Right ventricle myocardium superior (tissue), 1 donor: ENCODE data around the gene RBM4. TPM values are rescaled to one million over a fixed set of nuclear protein-coding genes. Genes with fewer than 3 reads are reported as not detected.

Source experiments
- ATAC-seq: fragments of 200-7000 bp; cut with Tn5 transposase; one replicate; pipeline ENCODE4 v1.9.1; 2020; ENCODE audit warnings: mild to moderate bottlenecking; ENCODE audit not compliant: poor library complexity
- DNase-seq: peaks from one replicate; pipeline ENCODE4 v3.0.0-alpha.2; 2020
- intact Hi-C: fragments of 100-400 bp; cut with DNase I; formaldehyde crosslinking; loops from one replicate; pipeline ENCODE4 v1.11.2; 2022
- total RNA-seq: library from RNA; stranded (reverse); fragmentation: NEBNext Ultra II Directional; extraction: Animal tissue kit (Norgen Biotek cat#: 25700); gene quantifications from one replicate; pipeline ENCODE4 v1.2.1, GENCODE V29; 2021
- donor health status: DM: no; HTN: yes; CAD: no; lungs with severe emphysema.

RBM4 gene
- total RNA-seq, 1 donor from 2014 or later: 73.4 TPM

DNA sequence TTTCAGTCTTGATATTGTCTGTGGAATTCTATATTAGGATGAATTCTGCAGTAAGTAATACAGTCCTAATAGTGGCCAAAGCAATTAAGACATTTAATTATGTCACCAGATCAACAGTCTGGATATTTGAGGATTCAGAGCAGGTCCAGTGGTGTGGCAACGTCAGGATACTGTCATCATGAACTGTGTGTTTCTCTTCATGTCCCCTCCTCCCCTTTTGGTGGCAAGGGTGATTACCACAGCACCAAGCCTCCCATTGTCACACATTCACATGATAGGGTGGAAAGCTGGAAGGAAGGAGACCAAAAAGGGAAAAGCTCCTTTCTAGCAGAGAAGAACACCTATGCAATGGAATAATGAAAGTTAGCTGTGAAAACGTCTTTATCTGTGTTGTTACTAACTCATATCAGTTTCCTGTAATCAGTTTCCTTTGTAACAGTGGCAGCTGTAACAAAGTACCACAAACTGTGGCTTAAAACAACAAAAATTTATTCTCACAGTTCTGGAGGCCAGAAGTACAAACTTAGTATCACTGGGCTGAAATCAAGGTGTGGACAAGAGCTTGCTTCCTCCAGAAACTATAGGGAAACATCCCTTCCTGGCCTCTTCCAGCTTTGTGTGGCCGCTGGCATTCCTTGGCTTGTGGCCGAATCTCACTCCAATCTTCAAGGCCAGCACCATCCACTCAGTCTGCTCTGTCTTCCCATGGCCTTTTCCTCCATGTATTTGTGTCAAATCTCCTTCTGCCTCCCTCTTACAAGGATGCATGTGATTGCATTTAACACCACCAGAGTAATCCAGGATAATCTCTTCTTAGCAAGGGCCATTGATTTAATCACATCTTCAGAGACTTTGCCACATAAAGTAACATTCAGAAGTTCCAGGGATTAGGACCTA lies 28.5 kb upstream of the RBM4 start:
- intact Hi-C loops: no loop called here
- ATAC-seq: no peak
- no peak for DNase-seq

DNA sequence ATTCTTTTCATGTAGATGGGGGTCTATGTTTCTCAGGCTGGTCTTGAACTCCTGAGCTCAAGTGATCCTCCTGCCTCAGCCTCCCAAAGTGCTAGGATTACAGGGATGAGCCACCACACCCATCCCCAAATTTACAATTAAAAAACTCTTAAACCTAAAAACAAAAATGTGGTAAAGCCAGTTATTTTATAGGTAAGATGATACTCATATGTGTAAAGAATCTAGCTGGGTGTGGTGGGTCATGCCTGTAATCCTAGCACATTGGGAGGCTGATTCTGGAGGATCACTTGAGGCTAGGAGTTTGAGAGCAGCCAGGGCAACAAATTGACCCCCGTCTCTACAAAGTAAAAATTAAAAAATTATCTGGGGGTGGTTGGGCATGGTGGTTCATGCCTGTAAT lies 26.0 kb upstream of the RBM4 start:
- DNase-seq (no peak), ATAC-seq (no peak)
- intact Hi-C loops: no loop called here

DNA sequence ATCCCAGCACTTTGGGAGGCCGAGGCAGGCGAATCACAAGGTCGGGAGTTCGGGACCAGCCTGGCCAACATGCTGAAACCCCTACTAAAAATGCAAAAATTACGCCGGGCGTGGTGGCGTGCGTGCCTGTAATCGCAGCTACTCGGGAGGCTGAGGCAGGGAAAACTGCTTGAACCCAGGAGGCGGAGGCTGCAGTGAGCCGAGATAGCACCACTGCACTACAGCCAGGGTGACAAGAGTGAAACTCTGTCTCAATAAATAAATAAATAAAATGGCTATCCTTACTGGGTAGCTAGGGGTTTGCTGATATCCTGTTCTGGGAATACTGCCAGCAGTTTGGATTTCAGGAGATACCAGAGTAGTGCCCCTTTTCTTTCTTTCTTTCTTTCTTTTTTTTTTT lies 24.4 kb upstream of the RBM4 start:
- ATAC-seq: no peak

DNA sequence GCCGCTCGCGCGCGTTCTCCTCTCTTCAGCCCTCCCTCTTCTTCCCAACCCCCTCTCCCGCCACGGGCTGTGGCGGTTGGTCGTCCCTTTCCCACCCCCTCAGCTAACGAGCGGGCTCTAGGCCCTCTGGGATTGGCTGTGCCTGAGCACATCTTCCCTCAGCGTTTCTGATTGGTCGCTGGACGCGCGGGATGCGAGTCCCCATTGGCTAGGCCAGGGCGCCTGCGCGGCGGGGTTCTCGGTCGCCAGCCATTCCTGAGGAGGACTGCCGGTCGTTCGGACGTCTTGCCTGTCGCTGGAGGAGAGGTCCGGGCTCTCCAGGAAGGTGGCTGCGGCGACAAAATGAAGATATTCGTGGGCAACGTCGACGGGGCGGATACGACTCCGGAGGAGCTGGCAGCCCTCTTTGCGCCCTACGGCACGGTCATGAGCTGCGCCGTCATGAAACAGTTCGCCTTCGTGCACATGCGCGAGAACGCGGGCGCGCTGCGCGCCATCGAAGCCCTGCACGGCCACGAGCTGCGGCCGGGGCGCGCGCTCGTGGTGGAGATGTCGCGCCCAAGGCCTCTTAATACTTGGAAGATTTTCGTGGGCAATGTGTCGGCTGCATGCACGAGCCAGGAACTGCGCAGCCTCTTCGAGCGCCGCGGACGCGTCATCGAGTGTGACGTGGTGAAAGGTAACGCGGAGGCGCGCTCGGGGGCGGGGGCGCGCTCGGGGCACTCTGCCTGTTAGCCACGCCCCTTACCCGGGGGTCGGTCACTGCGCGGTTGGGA lies 21.9 kb upstream of the RBM4 start, which contains the start of gene RBM14:
TSS of gene RBM14 (plus strand) at position 252 of the 776 bp plus-strand sequence. CDS start at position 343, 91 bp downstream.
- peak; percentile 94 for ATAC-seq
- intact Hi-C loops: loop anchor here (2.0 kb wide), 1 partner anchor 24 kb away; the partner anchor contains the start of genes CCDC87 and CCS

More for the DNA sequence above, 24.4 kb upstream of the RBM4 start:
- DNase-seq: no peak
- intact Hi-C loops: no loop called here

DNA sequence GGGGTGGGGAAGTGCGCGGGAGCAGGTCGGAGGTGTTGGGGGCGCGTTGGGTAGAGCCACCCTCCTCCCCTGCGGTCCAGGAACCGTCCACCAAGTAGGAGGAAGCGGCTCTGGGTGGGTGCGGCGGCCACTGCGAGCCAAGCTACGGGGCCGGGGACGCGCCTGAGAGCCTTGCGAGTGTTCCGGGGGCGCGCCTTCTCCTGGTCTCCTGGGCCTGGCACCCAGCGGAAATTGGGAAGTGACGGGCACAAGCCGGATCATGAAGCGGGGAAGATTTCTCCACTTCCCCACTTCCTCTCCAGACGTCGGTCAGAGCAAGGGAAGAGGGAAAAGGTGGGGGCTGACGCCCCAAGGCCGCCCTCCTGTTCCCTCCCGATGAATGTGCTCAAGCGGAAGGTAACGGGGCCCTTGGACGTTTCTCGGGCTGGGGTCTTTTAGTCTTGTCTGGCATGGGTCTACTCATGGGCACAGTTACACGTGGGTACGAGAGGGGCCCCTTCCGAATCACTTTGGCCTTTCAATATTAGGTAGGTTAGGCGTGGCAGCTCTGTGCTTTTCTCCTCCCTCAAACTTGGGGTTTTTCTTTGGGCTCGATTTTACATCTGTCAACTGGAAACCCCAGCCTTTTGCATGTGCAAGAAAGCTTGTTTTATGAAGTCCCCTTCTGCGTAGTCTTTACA lies 21.2 kb upstream of the RBM4 start:
- peak; percentile 42 for ATAC-seq
- intact Hi-C loops: loop anchor here (2.0 kb wide), 1 partner anchor 24 kb away; the partner anchor contains the start of genes CCDC87 and CCS
- peak; percentile 89 for DNase-seq

More for the DNA sequence above, 21.9 kb upstream of the RBM4 start, which contains the start of gene RBM14:
- peak; percentile 99 for DNase-seq

DNA sequence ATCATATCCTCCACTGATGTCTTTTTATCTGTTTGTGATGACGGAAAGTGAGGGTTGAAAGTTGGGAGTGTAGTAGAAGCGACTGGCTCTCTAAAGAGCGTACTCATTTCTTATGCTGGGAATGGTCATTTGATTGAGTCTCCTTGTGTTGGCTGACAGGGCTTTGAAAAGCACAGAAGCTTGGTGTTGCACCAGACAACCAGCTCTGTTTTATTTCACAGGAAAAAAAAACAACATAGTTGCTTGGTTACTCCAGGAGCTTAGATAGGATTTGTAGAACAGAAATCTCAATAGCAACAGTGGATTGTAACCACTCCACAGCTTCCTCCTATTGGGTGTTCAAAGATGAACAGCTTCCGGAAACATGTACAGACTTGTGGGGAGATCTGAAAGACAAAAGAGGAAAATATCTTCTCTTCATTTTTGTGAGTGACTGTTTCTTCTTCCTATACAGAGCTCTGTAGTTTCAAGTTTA lies 19.4 kb upstream of the RBM4 start:
- intact Hi-C loops: no loop called here
- DNase-seq: no peak
- peak; percentile 15 for ATAC-seq

DNA sequence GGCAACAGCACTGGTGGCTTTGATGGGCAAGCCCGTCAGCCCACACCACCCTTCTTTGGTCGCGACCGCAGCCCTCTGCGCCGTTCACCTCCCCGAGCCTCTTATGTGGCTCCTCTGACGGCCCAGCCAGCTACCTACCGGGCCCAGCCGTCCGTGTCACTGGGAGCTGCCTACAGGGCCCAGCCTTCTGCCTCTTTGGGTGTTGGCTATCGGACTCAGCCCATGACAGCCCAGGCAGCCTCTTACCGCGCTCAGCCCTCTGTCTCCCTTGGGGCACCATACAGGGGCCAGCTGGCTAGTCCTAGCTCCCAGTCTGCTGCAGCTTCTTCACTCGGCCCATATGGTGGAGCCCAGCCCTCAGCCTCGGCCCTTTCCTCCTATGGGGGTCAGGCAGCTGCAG lies 14.1 kb upstream of the RBM4 start:
- intact Hi-C loops: no loop called here
- DNase-seq: no peak
- ATAC-seq: peak; percentile 4

DNA sequence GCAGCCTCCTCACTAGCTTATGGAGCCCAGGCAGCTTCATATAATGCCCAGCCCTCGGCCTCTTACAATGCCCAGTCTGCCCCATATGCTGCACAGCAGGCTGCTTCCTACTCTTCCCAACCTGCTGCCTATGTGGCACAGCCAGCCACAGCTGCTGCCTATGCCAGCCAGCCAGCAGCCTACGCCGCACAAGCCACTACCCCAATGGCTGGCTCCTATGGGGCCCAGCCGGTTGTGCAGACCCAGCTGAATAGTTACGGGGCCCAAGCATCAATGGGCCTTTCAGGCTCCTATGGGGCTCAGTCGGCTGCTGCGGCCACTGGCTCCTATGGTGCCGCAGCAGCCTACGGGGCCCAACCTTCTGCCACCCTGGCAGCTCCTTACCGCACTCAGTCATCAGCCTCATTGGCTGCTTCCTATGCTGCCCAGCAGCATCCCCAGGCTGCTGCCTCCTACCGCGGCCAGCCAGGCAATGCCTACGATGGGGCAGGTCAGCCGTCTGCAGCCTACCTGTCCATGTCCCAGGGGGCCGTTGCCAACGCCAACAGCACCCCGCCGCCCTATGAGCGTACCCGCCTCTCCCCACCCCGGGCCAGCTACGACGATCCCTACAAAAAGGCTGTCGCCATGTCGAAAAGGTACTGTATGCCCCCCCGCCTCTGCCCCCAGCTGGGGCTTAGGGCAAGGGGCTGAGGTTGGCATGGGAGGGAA lies 13.3 kb upstream of the RBM4 start:
- DNase-seq (no peak), ATAC-seq (no peak)
- intact Hi-C loops: no loop called here

DNA sequence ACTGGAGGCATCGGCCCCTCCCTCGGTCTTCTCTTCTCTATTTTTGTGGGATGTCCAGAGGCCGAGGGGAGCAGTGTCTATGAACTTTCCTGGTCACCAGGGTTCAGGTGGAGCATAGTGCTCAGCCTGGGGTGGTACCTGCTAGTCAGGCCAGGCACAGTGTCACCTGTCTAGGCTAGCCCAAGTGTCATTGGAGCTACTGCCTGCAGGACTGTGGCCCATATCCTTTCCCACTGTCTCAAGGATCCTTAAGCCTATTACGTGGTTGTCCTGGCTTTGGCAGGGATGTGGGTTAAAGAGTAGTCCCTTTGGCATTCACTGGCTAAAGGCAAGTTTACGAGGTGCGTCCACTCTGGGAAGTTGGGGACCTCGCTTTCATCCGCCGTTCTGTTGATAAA lies 12.8 kb upstream of the RBM4 start:
- intact Hi-C loops: no loop called here
- ATAC-seq (no peak), DNase-seq (no peak)

DNA sequence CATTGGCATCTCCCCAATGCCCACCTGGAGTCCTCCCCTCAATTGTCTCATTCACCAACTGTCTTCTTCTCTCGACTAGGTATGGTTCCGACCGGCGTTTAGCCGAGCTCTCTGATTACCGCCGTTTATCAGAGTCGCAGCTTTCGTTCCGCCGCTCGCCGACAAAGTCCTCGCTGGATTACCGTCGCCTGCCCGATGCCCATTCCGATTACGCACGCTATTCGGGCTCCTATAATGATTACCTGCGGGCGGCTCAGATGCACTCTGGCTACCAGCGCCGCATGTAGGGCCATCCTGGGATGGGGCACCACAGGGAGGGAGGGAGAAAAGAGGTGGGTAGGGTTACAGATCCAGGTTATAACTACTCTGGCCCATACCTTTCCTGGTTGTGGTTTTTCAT lies 12.1 kb upstream of the RBM4 start:
- intact Hi-C loops: no loop called here
- DNase-seq: no peak

DNA sequence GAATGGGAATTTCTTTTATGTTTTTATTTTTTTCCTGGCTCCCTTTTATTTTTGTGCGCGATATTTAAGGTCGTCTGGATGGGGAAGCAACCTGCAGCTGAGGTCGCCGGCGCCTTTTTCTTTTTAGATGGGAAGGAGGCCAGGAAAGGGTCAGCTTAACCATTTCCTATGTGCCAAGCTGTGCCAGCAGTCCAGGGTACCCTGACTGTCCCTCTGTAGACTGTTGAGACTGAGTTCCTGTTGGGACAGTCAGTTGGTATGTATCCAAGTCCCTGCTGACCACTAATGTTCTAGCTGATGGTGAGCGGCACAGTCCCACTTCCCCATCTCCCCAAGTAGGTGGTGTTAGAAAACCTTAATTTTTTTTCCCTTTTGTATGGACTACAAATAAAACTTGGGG lies 11.6 kb upstream of the RBM4 start:
- intact Hi-C loops: no loop called here
- peak; percentile 7 for ATAC-seq
- DNase-seq: no peak

More for the DNA sequence above, 12.1 kb upstream of the RBM4 start:
- no peak for ATAC-seq

DNA sequence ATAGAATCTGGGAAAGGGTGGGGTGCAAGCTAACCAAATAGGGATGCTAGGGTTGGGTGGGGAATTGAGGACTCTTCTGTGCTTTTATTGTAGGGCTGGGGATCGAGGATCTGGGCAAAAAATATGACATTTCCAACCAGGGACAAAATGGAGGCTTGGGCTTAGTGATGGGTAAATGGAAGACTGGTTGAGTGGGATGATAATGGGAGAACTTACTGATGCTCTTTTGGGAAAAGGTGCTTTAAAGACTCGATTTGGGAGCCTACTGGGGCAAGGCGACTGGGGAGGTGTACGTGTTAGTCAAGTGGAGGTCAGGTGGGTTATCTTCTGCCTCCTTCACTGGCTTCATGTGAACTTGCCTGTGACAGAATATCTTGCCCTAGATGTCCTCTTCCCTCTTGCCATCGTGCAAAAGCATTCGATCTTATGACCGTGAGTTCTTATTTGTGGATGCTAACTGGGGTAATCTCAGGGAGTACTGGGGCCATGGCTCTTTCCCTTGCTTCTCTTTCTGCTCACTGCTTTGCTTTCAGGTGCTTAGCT lies 10.4 kb upstream of the RBM4 start:
- intact Hi-C loops: no loop called here
- ATAC-seq: no peak
- DNase-seq: no peak

DNA sequence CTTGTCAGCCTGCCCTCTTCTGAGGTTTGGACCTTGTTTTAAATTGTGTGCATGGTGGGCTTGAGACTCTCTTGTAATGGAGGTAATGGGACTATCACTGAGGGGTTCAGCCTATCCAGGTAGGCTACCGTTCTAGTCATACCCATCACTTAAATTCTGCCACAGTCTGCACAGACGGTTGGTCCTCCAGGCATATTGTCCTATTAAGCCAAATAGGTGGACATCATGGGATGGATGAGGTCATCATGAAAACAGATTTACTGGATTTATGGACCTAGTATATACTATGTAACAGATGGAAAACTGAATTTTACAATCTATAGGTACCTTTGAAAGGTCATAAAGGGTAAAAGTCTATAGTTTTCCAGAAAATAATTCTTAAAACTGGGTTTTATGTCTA lies 9.1 kb upstream of the RBM4 start:
- ATAC-seq: no peak
- intact Hi-C loops: no loop called here
- no peak for DNase-seq

DNA sequence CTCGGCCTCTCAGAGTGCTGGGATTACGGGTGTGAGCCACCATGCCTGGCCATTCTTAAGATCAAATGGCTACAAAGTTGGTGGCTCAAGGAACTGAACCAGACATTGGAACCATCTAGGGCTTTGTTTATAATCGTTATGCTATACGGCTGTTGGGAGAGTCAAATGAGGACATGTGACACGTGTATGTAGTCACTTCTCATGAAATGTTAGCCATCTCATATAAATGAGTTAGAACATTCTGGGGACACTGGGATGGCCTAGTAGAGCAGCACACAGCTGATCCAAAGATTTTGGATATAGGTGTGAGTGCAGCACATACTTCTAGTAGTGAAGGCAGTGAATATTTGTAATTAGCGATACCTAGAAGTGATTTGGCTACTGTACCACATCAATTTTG lies 6.6 kb upstream of the RBM4 start:
- DNase-seq (no peak), ATAC-seq (no peak)
- intact Hi-C loops: no loop called here

DNA sequence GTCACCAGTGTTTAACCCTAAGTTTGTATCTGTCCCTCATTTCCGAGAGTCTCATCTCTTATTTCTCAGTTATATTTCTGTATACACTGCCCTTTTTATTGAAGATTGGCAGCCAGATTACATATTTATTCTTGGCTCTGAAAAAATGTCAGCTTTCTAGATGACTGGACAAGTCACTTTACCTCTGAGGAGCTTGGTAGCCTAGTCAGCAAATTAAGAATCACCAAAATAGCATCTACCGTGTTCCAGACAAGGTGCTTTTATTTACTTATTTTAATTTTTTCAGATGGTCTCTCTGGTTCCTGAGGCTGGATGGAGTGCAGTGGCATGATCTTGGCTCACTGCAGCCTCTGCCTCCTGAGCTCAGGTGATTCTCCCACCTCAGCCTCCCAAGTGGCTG lies 5.6 kb upstream of the RBM4 start:
- ATAC-seq: no peak
- intact Hi-C loops: no loop called here

DNA sequence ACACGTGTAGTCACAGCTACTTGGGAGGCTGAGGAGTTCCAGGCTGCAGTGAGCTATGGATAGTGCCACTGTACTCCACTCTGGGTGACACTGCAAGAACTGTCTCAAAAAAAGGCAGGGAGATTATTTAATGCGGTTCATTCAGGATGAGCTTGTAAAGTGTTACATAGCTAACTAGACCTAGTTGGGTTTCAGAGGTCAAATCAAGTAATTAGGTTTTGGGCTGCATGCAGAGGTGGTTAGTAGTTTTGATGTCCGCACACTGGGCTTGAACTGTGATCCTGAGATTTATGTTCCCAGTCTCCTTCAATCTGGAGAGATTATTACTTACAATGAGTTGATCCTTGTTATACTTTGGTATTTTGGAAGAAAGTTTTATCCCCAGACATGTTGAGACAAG lies 2.1 kb upstream of the RBM4 start:
- ATAC-seq (no peak), DNase-seq (no peak)
- intact Hi-C loops: no loop called here

More for the DNA sequence above, 5.6 kb upstream of the RBM4 start:
- DNase-seq: no peak

DNA sequence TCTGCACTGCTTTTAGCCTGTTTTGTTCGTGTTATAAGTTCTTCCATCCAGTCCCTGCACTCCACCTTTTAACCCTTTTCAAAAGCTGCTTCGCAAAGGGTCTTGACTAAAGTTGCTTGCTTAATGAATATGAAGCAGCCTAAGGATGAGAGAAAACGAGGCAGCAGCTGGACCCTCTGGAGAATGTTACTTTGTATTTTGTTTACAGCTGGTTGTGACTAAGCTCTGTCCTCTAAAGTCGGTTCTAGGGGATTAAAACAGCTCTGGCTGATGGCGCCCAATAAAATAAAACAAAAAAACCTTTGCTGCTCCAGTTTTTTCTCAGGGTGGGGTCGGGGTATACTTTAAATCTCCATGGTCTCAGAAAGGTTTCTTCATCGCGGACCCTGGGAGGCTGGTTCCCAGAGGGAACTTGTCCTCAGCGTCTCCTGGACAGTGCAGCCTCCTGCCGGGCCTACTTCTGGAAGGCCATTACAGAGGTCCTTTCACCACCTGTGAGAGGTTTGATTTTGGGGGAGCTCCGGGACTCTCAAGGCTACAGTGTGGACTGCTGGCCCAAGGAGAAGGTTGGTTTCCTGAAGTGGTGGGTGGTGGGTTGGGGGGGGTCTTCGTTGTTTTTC lies 836 bp upstream of the RBM4 start:
- DNase-seq (no peak), ATAC-seq (peak; percentile 4)
- intact Hi-C loops: no loop called here
